ENCODE results near the gene RPP25L.

DNA sequence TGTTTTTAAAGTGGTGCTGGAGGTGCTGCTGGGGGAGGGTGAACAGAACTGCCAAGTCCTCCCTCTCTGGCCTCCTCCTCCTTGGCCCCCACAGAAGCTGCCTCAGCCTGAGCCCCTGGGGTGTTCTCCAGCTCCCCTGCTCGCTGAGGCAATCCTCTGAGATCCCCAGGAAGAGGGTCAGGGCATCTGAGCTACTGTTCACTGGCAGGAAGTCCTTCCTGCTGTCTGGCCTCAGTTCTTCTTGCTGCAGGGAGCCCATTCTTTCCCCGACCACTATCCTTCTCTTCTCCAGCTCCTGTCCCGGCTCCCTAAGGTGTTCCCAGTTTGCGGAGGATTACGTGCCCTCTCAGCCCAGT lies 32.1 kb downstream of the RPP25L start:
- no peak for TF ChIP-seq RAD21 (IDR thresholded peaks at IDR 0.05; ENCODE audit: insufficient read depth, low read depth, low read length)
- no peak for TF ChIP-seq CTCF (IDR thresholded peaks at IDR 0.05 in 2 of 3, conservative IDR thresholded peaks at IDR 0.05 in 1 of 3; ENCODE audit: control insufficient read depth in 2 of 3, extremely low read depth in 1 of 3, insufficient read depth in 1 of 3, low read depth in 3 of 3, low read length in 3 of 3)
- TF ChIP-seq, protein P1, sequence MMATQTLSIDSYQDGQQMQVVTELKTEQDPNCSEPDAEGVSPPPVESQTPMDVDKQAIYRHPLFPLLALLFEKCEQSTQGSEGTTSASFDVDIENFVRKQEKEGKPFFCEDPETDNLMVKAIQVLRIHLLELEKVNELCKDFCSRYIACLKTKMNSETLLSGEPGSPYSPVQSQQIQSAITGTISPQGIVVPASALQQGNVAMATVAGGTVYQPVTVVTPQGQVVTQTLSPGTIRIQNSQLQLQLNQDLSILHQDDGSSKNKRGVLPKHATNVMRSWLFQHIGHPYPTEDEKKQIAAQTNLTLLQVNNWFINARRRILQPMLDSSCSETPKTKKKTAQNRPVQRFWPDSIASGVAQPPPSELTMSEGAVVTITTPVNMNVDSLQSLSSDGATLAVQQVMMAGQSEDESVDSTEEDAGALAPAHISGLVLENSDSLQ (IDR thresholded peaks at IDR 0.05) = no peak
- TF ChIP-seq POLR2A (IDR thresholded peaks at IDR 0.05; ENCODE audit: low read depth, low read length) = no peak
- TF ChIP-seq SIN3A (IDR thresholded peaks at IDR 0.05; ENCODE audit: low read depth, low read length) = no peak
- no peak for TF ChIP-seq ELK1 (IDR thresholded peaks at IDR 0.05; ENCODE audit: low read depth, low read length)
- TF ChIP-seq EZH2 (IDR thresholded peaks at IDR 0.05; ENCODE audit: borderline replicate concordance, control insufficient read depth, low read depth, low read length) = no peak
- TF ChIP-seq EED (IDR thresholded peaks at IDR 0.05; ENCODE audit: low read depth) = no peak
- TF ChIP-seq RCOR1 (conservative IDR thresholded peaks at IDR 0.05; ENCODE audit: low read depth, low read length) = no peak
- TF ChIP-seq ZBTB4 (CRISPR knock-in tag; IDR thresholded peaks at IDR 0.05) = no peak
- TF ChIP-seq MTA2 (IDR thresholded peaks at IDR 0.05; ENCODE audit: low read depth) = no peak
- no peak for TF ChIP-seq ZSCAN29 (IDR thresholded peaks at IDR 0.05)
- TF ChIP-seq POLR2AphosphoS2 (IDR thresholded peaks at IDR 0.05; ENCODE audit: low read depth, low read length) = no peak
- no peak for TF ChIP-seq CBX5 (IDR thresholded peaks at IDR 0.05; ENCODE audit: low read depth)

Data from GM12878 (cell line).